IMR-90 (cell line): Measurements from ENCODE around the gene DIP2C. TPM values are rescaled to one million over a fixed set of nuclear protein-coding genes. Genes with fewer than 3 reads are reported as not detected.
A peak's percentile ranks its signal among the peaks of the same experiment; 100 is the strongest.

Experiments
- ATAC-seq: fragments of 200-7000 bp; cut with Tn5 transposase; 2 replicates; pipeline ENCODE4 v1.9.1; 2020; ENCODE audit warnings: low read depth, mild to moderate bottlenecking, moderate library complexity
- BruUV-seq: library from RNA; stranded (reverse); fragments of 400-500 nt; replicated peaks from 2 replicates; lab custom pipeline; 2021; lab: Mats Ljungman, UMichigan
- CTCF ChIA-PET: fragments of 300-600 bp; formaldehyde crosslinking; extraction: SDS; loops from one replicate; lab custom pipeline; 2021; ENCODE audit warnings: antibody characterized with exemption; lab: Yijun Ruan, JAX
- POLR2A ChIA-PET: fragments of 300-600 bp; sonication (Branson Sonifier 250); formaldehyde crosslinking; loops from one replicate; lab custom pipeline; 2022; ENCODE audit warnings: antibody characterized with exemption; ENCODE audit not compliant: unreplicated experiment; lab: Charles Lee
- DNase-seq: peaks from one replicate; pipeline ENCODE4 v3.0.0; 2013
- H2AFZ ChIP-seq: replicated peaks from 2 replicates; pipeline ENCODE3; 2013; ENCODE audit warnings: low read length, mild to moderate bottlenecking; ENCODE audit not compliant: poor library complexity
- H2AK5ac ChIP-seq: 2 replicates; pipeline ENCODE4 v1.6.1; 2013; ENCODE audit warnings: low read depth, low read length, inconsistent platforms
- H2AK9ac ChIP-seq: replicated peaks from 2 replicates; pipeline ENCODE3; 2013; ENCODE audit warnings: mild to moderate bottlenecking, low read depth, low read length, moderate library complexity; ENCODE audit not compliant: poor library complexity
- H2BK120ac ChIP-seq: 2 replicates; pipeline ENCODE4 v1.6.1; 2013; ENCODE audit warnings: low read depth, low read length, inconsistent platforms
- H2BK15ac ChIP-seq: 3 replicates; pipeline ENCODE4 v1.6.1; 2013; ENCODE audit warnings: low read depth, low read length, inconsistent platforms
- H2BK20ac ChIP-seq: 2 replicates; pipeline ENCODE4 v1.6.1; 2013; ENCODE audit warnings: low read depth, mild to moderate bottlenecking, inconsistent platforms, low read length, moderate library complexity
- H2BK5ac ChIP-seq: 2 replicates; pipeline ENCODE4 v1.6.1; 2013; ENCODE audit warnings: mild to moderate bottlenecking, low read depth, low read length, inconsistent platforms; ENCODE audit not compliant: poor library complexity, severe bottlenecking
- H3K14ac ChIP-seq: replicated peaks from 2 replicates; pipeline ENCODE4 v1.6.1; 2013; ENCODE audit warnings: low read depth, low read length, inconsistent platforms
- H3K18ac ChIP-seq: 2 replicates; pipeline ENCODE4 v1.6.1; 2013; ENCODE audit warnings: low read depth, low read length, control low read depth
- H3K23ac ChIP-seq: 2 replicates; pipeline ENCODE4 v1.6.1; 2013; ENCODE audit warnings: low read depth, low read length, inconsistent platforms
- H3K27ac ChIP-seq: 2 replicates; pipeline ENCODE4 v1.5.1; 2013; ENCODE audit warnings: mild to moderate bottlenecking, control low read depth, low read length; ENCODE audit not compliant: insufficient read depth
- H3K27me3 ChIP-seq: 2 replicates; pipeline ENCODE4 v1.6.1; 2013; ENCODE audit warnings: low read length; ENCODE audit not compliant: control insufficient read depth, insufficient read depth
- H3K36me3 ChIP-seq: 2 replicates; pipeline ENCODE4 v1.6.1; 2013; ENCODE audit warnings: low read length, mixed read lengths; ENCODE audit not compliant: control insufficient read depth, insufficient read depth
- H3K4ac ChIP-seq: 2 replicates; pipeline ENCODE4 v1.6.1; 2013; ENCODE audit warnings: low read depth, low read length, inconsistent platforms
- H3K4me1 ChIP-seq: 2 replicates; pipeline ENCODE4 v1.6.1; 2013; ENCODE audit warnings: low read length, mixed read lengths; ENCODE audit not compliant: control insufficient read depth, insufficient read depth
- H3K4me2 ChIP-seq: 2 replicates; pipeline ENCODE4 v1.6.1; 2013; ENCODE audit warnings: low read depth, mild to moderate bottlenecking, control low read depth, low read length, moderate library complexity
- H3K4me3 ChIP-seq: 2 replicates; pipeline ENCODE4 v1.5.1; 2013; ENCODE audit warnings: low read depth, mild to moderate bottlenecking, control low read depth, low read length, moderate library complexity; ENCODE audit not compliant: insufficient read depth
- H3K56ac ChIP-seq: 2 replicates; pipeline ENCODE4 v1.6.1; 2013; ENCODE audit warnings: low read length, inconsistent platforms; ENCODE audit not compliant: insufficient read depth; ENCODE audit errors: extremely low read depth
- H3K79me1 ChIP-seq, 2 experiments: 2 replicates each; pipeline ENCODE4 v1.6.1; 2013; ENCODE audit warnings: low read length in 2 of 2, inconsistent platforms in 1 of 2, low read depth in 1 of 2
- H3K9ac ChIP-seq: 2 replicates; pipeline ENCODE4 v1.6.1; 2013; ENCODE audit warnings: low read depth, low read length, control low read depth
- H3K9me1 ChIP-seq: 2 replicates; pipeline ENCODE4 v1.6.1; 2013; ENCODE audit warnings: low read length, inconsistent platforms; ENCODE audit not compliant: insufficient read depth
- H3K9me3 ChIP-seq: 2 replicates; pipeline ENCODE4 v1.6.1; 2013; ENCODE audit warnings: low read length; ENCODE audit not compliant: control insufficient read depth, insufficient read depth
- H4K20me1 ChIP-seq: 2 replicates; pipeline ENCODE4 v1.6.1; 2013; ENCODE audit warnings: low read length, inconsistent platforms; ENCODE audit not compliant: insufficient read depth
- H4K5ac ChIP-seq: 2 replicates; pipeline ENCODE4 v1.6.1; 2013; ENCODE audit warnings: mild to moderate bottlenecking, low read depth, low read length, control low read depth
- H4K8ac ChIP-seq, 2 experiments: 2 replicates each; pipeline ENCODE4 v1.6.1; 2013; ENCODE audit warnings: low read depth in 2 of 2, low read length in 2 of 2, control low read depth in 1 of 2, inconsistent platforms in 1 of 2
- H4K91ac ChIP-seq: 2 replicates; pipeline ENCODE4 v1.6.1; 2013; ENCODE audit warnings: low read depth, low read length, inconsistent platforms; ENCODE audit not compliant: insufficient read depth
- BHLHE40 ChIP-seq: fragments of 150-350 bp; IDR thresholded peaks from 2 replicates; pipeline ENCODE4 v1.6.1; 2016; ENCODE audit warnings: mild to moderate bottlenecking, low read depth, low read length
- CEBPB ChIP-seq: IDR thresholded peaks from 2 replicates; pipeline ENCODE4 v1.6.1; 2012; ENCODE audit warnings: low read depth, low read length, improper control_type of control experiment
- CHD1 ChIP-seq: IDR thresholded peaks from 2 replicates; pipeline ENCODE4 v1.6.1; 2012; ENCODE audit warnings: low read depth, low read length, improper control_type of control experiment
- FOS ChIP-seq: fragments of 150-350 bp; IDR thresholded peaks from 2 replicates; pipeline ENCODE4 v1.6.1; 2016; ENCODE audit warnings: low read depth, low read length
- MAFK ChIP-seq: IDR thresholded peaks from 2 replicates; pipeline ENCODE4 v1.6.1; 2012; ENCODE audit warnings: low read depth, low read length, improper control_type of control experiment
- MAZ ChIP-seq: IDR thresholded peaks from 2 replicates; pipeline ENCODE4 v1.6.1; 2012; ENCODE audit warnings: low read depth, mild to moderate bottlenecking, low read length, improper control_type of control experiment, moderate library complexity, borderline replicate concordance
- MXI1 ChIP-seq: IDR thresholded peaks from 2 replicates; pipeline ENCODE4 v1.6.1; 2012; ENCODE audit warnings: low read depth, mild to moderate bottlenecking, low read length, moderate library complexity, borderline replicate concordance
- NFE2L2 ChIP-seq: fragments of 150-350 bp; IDR thresholded peaks from 2 replicates; pipeline ENCODE4 v1.6.1; 2016; ENCODE audit warnings: low read depth, mild to moderate bottlenecking, low read length
- POLR2A ChIP-seq: IDR thresholded peaks from 2 replicates; pipeline ENCODE4 v1.6.1; 2012; ENCODE audit warnings: mild to moderate bottlenecking, low read depth, low read length
- RAD21 ChIP-seq: IDR thresholded peaks from 2 replicates; pipeline ENCODE4 v1.6.1; 2012; ENCODE audit warnings: low read length, improper control_type of control experiment
- RCOR1 ChIP-seq: IDR thresholded peaks from 2 replicates; pipeline ENCODE4 v1.6.1; 2012; ENCODE audit warnings: mild to moderate bottlenecking, low read length, improper control_type of control experiment; ENCODE audit not compliant: insufficient replicate concordance
- RFX5 ChIP-seq: IDR thresholded peaks from 2 replicates; pipeline ENCODE4 v1.8.0; 2012; ENCODE audit warnings: low read depth, mild to moderate bottlenecking, low read length, moderate library complexity
- SMC3 ChIP-seq: fragments of 150-350 bp; IDR thresholded peaks from 2 replicates; pipeline ENCODE4 v1.6.1; 2016; ENCODE audit warnings: low read depth, mild to moderate bottlenecking, antibody characterized with exemption, low read length, moderate library complexity
- WGBS, 2 experiments: methylation state at CpG; one replicate each; pipeline versions ENCODE4 v1.1.5 to v1.1.7; 2013; ENCODE audit warnings: missing lambda C conversion rate in 2 of 2; ENCODE audit not compliant: insufficient read length in 1 of 2; ENCODE audit errors: extremely low coverage in 2 of 2; 5-methylcytosine and 5-hydroxymethylcytosine counted together
- dilution Hi-C: fragments of 300-500 bp; cut with HindIII; formaldehyde crosslinking; loops from one replicate; pipeline ENCODE4 v1.14.3; 2018; ENCODE audit warnings: low sequenced_read_pairs; ENCODE audit not compliant: unreplicated experiment
- in situ Hi-C: fragments of 300-500 bp; cut with MboI; formaldehyde crosslinking; loops from 3 replicates; pipeline ENCODE4 v1.14.3; 2019; ENCODE audit warnings: low sequenced_read_pairs, inconsistent platforms, mixed read lengths
- intact Hi-C: fragments of 100-400 bp; cut with micrococcal nuclease; formaldehyde crosslinking; loops from 2 replicates; pipeline ENCODE4 v1.10.0; 2022
- polyA plus RNA-seq, 3 experiments: library from polyadenylated mRNA; depleted of rRNA; stranded (reverse); fragments of >200 nt; gene quantifications; 2 replicates each; pipeline ENCODE4 v1.2.3, GENCODE V29; 2012; ENCODE audit warnings: low replicate concordance in 1 of 3
- total RNA-seq: library from RNA; depleted of rRNA; stranded (reverse); fragments of >200 nt; gene quantifications from 2 replicates; pipeline ENCODE4 v1.2.3, GENCODE V29; 2012
- TF ChIP-seq, protein P1 (sequence below): fragments of 150-350 bp; IDR thresholded peaks from 2 replicates; pipeline ENCODE4 v1.6.1; 2017; ENCODE audit warnings: mild to moderate bottlenecking, antibody characterized with exemption, low read length, low read depth
- TF ChIP-seq, protein P2 (sequence below): conservative IDR thresholded peaks from 2 replicates; pipeline ENCODE4 v1.5.1; 2012; ENCODE audit warnings: mild to moderate bottlenecking, low read depth, low read length, improper control_type of control experiment
- TF ChIP-seq, protein P3 (sequence below): fragments of 150-350 bp; IDR thresholded peaks from 2 replicates; pipeline ENCODE4 v1.6.1; 2016; ENCODE audit warnings: low read depth, mild to moderate bottlenecking, low read length, moderate library complexity, borderline replicate concordance

Gene DIP2C
- total and polyA plus RNA-seq, 2 of the 4 experiments (the other 2 are of a cell fraction): 8.6 to 17.3 TPM

DNA sequence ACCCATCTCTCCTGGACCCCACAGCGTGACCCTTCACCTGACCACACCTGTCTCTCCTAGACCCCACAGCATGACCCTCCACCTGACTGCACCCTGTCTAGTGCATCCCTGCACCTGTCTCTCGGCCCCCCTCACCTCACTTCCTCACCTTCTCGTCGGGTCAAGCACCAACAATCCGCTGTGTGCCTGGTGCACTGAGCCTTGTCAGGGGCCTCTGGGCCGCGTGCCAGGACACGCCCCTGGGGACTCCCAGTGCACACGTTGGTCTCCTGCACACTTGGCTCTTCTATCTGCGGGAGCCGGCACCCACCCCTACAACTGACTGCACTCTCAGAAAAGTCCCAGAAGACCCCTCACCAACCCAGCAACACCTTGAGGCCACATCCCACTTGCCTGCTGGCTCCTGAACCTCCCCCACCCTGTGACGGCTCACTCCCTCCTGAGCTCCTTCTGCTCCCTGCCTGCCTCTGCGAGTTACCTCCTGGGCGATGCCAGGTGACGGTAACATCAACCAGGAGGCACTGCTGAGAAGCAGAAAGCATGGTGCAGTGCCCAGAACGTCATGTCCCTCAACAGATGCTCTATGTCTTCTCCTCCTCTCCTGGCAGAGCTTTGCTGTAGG lies 147.6 kb downstream of the DIP2C start:
- intact Hi-C loops (no loop called here), in situ Hi-C loops (no loop called here), dilution Hi-C loops (no loop called here)
- peaks cover 53% of the 10 kb centered on the region for H3K9me1 ChIP-seq
- H3K4ac ChIP-seq: no peak overlapping the region
- no peak overlapping the region for H3K9ac ChIP-seq
- TF ChIP-seq CHD1: no peak
- no peak for TF ChIP-seq CEBPB
- no peak for TF ChIP-seq MAZ
- TF ChIP-seq RCOR1: no peak
- TF ChIP-seq, protein P1, sequence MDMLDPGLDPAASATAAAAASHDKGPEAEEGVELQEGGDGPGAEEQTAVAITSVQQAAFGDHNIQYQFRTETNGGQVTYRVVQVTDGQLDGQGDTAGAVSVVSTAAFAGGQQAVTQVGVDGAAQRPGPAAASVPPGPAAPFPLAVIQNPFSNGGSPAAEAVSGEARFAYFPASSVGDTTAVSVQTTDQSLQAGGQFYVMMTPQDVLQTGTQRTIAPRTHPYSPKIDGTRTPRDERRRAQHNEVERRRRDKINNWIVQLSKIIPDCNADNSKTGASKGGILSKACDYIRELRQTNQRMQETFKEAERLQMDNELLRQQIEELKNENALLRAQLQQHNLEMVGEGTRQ: no peak
- TF ChIP-seq, protein P2, sequence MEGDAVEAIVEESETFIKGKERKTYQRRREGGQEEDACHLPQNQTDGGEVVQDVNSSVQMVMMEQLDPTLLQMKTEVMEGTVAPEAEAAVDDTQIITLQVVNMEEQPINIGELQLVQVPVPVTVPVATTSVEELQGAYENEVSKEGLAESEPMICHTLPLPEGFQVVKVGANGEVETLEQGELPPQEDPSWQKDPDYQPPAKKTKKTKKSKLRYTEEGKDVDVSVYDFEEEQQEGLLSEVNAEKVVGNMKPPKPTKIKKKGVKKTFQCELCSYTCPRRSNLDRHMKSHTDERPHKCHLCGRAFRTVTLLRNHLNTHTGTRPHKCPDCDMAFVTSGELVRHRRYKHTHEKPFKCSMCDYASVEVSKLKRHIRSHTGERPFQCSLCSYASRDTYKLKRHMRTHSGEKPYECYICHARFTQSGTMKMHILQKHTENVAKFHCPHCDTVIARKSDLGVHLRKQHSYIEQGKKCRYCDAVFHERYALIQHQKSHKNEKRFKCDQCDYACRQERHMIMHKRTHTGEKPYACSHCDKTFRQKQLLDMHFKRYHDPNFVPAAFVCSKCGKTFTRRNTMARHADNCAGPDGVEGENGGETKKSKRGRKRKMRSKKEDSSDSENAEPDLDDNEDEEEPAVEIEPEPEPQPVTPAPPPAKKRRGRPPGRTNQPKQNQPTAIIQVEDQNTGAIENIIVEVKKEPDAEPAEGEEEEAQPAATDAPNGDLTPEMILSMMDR: no peak
- no peak for TF ChIP-seq MXI1
- TF ChIP-seq SMC3: no peak
- no peak for TF ChIP-seq NFE2L2
- no peak for TF ChIP-seq RAD21
- TF ChIP-seq MAFK: no peak
- no peak for TF ChIP-seq BHLHE40
- TF ChIP-seq FOS: no peak
- no peak for TF ChIP-seq POLR2A
- TF ChIP-seq, protein P3, sequence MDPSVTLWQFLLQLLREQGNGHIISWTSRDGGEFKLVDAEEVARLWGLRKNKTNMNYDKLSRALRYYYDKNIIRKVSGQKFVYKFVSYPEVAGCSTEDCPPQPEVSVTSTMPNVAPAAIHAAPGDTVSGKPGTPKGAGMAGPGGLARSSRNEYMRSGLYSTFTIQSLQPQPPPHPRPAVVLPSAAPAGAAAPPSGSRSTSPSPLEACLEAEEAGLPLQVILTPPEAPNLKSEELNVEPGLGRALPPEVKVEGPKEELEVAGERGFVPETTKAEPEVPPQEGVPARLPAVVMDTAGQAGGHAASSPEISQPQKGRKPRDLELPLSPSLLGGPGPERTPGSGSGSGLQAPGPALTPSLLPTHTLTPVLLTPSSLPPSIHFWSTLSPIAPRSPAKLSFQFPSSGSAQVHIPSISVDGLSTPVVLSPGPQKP: no peak
- no peak for TF ChIP-seq RFX5
- no peak overlapping the region for H4K8ac ChIP-seq
- DNase-seq (no peak), ATAC-seq (no peak)
- BruUV-seq: no TSS peak
- no peak overlapping the region for H3K23ac ChIP-seq
- no peak overlapping the region for H4K5ac ChIP-seq
- H3K4me3 ChIP-seq: no peak overlapping the region
- peaks cover 56 to 98% of the 10 kb centered on the region in 2 experiments for H3K79me1 ChIP-seq
- no peak overlapping the region for H2BK5ac ChIP-seq
- H3K4me1 ChIP-seq: peaks cover 3% of the 10 kb centered on the region
- H3K9me3 ChIP-seq: no peaks in the 10 kb centered on the region
- no peaks in the 10 kb centered on the region for H3K27me3 ChIP-seq
- no peak overlapping the region for H3K18ac ChIP-seq
- no peak overlapping the region for H3K56ac ChIP-seq
- no peak overlapping the region for H2BK20ac ChIP-seq
- H2AK9ac ChIP-seq: no peak overlapping the region
- H2BK120ac ChIP-seq: no peak overlapping the region
- peak overlapping the region; percentile 76; the same call in 1 of the 2 replicates for H3K14ac ChIP-seq
- no peak overlapping the region for H2BK15ac ChIP-seq
- H2AFZ ChIP-seq: no peak overlapping the region
- no peak overlapping the region for H3K4me2 ChIP-seq
- peaks cover 85% of the 10 kb centered on the region for H4K20me1 ChIP-seq
- H2AK5ac ChIP-seq: no peak overlapping the region
- no peak overlapping the region for H3K27ac ChIP-seq
- H4K91ac ChIP-seq: no peak overlapping the region
- ChIA-PET CTCF (no interaction called here), POLR2A (no interaction called here)
- 0 out of 2 replicates have a peak, but pooled peaks cover 2% of the 10 kb centered on the region for H3K36me3 ChIP-seq
- 88% methylated on average over 14 of the region's 16 CpGs; no CpG with 5 or more reads in 1 of the 2 experiments for WGBS, 2 experiments
